ENCODE data around the gene RAD50.
A peak's percentile ranks its signal among the peaks of the same experiment; 100 is the strongest.
"Not testable (repeated sequence)": the region's sequence is repeated elsewhere in the genome, so short reads cannot be mapped to it uniquely, and the experiment has no call there.

RAD50 gene

DNA sequence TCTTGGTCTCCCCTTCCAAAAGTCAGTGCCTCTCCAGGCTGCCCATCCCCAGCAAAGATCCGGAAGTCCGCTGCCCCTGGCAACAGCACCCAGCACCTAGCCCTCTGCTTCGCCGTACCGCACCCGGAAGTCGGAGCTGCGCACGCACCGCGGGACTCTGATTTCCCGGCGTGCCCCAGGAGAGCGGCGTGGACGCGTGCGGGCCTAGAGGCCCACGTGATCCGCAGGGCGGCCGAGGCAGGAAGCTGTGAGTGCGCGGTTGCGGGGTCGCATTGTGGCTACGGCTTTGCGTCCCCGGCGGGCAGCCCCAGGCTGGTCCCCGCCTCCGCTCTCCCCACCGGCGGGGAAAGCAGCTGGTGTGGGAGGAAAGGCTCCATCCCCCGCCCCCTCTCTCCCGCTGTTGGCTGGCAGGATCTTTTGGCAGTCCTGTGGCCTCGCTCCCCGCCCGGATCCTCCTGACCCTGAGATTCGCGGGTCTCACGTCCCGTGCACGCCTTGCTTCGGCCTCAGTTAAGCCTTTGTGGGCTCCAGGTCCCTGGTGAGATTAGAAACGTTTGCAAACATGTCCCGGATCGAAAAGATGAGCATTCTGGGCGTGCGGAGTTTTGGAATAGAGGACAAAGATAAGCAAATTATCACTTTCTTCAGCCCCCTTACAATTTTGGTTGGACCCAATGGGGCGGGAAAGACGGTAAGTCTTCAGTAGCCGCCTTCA lies at the start of gene RAD50:
TSS of gene RAD50 (plus strand) at position 215 of the 715 bp plus-strand sequence. CDS start at position 563, 348 bp downstream.
- DNase-seq, result peak; percentile 97

DNA sequence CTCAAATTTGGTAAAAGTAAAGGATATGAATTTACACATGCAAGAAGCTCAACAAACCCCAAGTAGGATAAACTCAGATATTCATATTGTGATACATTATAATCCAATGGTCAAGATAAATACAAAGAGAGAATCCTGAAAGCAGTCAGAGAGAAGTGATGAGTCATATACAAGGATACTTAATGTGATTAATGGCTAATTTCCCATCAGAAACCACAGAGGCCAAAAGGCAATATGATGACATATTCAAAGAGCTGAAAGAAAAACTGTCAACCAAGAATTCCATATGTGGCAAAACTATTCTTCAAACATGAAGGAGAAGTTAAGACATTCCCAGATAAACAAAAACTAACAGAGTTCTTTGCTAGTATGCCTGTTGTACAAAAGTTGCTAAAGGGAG lies 46.7 kb upstream of the RAD50 start:
- DNase-seq, result no peak

DNA sequence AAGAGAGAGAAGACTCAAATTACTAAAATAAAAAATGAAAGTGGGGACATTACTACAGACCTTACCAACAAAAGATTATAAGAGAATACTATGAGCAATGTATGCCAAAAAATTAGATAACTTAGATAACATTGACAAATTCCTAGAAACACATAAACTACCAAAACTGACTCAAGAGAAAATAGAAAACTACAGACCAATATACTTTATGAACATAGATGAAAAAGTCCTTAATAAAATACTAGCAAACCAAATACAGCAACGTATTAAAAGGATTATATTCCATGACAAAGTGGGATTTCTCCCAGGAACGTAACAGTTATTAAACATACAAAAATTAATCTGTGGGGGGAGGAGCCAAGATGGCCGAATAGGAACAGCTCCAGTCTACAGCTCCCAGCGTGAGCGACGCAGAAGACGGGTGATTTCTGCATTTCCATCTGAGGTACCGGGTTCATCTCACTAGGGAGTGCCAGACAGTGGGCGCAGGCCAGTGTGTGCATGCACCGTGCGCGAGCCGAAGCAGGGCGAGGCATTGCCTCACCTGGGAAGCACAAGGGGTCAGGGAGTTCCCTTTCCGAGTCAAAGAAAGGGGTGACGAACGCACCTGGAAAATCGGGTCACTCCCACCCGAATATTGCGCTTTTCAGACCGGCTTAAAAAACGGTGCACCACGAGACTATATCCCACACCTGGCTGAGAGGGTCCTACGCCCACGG lies 43.0 kb upstream of the RAD50 start:
- not testable (repeated sequence) for DNase-seq

DNA sequence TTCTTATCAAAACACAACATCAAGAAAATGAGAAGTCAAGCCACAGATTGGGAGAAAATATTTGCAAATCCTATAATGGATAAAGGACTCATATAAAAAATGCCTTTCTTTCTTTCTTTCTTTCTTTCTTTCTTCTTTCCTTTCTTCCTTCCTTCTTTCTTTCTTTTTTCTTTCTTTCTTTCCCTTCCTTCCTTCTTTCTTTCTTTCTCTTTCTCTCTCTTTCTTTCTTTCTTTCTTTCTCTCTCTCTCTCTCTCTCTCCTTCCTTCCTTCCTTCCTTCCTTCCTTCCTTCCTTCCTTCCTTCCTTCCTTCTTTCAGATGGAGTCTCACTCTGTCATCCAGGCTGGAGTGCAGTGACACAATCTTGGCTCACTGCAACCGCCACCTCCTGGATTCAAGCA lies 34.7 kb upstream of the RAD50 start:
- DNase-seq, result not testable (repeated sequence)

DNA sequence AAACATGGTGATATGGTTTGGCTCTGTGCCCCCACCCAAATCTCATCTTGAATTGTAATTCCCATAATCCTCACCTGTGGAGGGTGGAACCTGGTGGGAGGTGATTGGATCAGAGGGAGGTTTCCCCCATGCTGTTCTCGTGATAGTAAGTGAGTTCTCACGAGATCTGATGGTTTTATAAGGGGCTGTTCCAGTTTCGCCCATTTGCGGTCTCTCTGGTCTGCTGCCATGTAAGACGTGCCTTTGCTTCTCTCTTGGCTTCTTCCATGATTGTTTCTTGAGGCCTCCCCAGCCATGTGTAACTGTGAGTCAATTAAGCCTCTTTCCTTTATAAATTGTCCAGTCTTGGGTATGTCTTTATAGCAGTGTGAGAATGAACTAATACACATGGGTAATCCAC lies 31.9 kb upstream of the RAD50 start:
- not testable (repeated sequence) for DNase-seq

DNA sequence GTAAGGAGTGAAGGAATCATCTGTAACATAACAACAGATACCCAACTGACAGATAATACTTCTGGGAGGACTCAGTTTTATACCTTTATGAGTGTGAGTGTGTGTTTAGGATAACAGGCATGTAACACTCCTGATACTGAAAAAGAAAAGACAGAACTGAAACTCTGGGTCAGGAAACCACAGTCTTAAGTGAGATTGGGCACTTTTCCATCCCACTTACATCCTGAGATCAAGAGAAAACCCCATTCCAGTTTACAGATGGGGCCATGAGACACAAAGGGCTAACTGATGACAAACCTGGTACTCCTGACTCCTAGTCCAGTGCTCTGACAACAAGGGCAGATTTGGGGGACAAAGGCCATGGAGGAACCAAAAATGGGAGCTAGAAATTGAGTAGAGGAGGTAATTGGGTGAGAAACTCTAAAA lies 31.5 kb upstream of the RAD50 start:
- peak; percentile 60 for DNase-seq

DNA sequence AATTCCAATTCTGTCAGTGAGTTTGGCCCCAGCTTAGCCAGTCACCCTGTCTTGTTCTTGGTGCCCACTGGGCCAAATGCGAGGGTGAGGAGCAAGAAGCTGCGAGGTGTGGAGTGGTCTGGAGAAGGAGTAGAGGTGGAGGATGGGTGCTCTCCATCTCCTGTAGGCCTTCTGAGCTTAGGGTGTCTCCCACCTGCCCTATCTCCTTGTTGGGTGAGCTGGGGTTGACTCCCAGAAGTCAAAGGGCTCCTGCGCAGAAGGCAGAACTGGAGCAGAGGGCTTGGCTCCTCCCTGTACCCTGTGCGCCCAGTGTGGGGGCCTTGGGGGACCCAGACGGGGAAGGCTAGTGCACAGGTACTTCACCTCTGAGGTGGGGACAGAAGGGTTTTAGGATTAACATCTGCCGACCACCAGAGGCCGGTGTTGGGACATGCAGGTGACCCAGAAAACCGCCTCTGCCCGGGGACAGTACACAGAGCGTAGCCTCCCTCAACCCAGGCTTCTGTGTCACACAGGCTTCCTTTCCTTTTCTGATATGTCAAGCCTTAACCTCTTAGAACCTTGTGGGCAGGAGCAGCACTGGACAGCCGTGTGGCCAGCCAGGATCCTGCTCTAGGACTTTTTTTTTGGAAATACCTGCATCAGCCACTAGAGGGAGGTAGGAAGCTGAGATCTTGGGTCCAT lies 30.3 kb upstream of the RAD50 start:
- peak; percentile 65 for DNase-seq

DNA sequence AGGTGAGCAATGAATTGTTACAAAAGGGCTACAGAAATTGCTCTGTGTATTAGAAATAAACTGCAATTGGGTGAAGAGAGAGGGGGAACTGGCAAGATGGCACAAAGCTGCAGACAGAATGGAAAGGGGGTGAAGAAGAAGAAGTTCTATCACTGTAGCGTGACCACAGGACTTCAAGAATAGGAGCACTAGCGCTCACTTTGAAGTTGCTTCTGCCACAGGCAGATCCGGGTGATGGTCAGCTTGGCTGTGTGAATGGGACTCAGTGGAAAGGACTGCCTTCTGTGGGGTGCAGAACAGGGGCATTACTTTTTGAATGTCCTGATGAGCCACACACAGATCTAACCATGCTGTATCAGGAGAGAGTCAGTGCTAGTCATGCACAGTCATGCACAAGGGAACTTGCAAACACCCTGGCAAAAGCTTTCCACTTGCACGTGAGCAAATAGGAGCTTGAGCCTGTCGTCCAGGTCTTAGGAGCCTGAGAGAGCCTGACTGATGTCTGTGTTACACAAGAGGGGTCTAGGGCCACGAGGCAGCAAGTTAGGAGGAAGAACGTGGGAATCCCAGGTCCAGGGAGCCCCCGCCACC lies 29.7 kb upstream of the RAD50 start:
- DNase-seq, result no peak

DNA sequence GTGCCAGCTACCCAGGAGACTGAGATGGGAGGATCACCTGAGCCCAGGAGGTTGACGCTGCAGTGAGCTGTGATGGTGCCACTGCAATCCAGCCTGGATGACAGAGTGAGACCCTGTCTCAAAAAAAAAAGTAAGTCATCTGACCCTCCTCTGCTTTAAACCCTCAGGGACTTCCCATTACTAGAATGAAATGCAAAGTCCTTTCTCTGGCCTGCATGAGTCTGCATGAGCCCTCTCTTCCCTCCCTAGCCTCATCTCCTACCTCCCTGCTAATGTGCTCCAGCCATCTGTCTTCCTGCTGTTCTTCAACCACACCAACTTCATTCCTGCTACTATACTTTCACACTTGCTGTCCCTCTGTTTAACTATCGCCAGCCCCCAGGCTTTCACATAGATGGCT lies 28.8 kb upstream of the RAD50 start:
- DNase-seq, result no peak

DNA sequence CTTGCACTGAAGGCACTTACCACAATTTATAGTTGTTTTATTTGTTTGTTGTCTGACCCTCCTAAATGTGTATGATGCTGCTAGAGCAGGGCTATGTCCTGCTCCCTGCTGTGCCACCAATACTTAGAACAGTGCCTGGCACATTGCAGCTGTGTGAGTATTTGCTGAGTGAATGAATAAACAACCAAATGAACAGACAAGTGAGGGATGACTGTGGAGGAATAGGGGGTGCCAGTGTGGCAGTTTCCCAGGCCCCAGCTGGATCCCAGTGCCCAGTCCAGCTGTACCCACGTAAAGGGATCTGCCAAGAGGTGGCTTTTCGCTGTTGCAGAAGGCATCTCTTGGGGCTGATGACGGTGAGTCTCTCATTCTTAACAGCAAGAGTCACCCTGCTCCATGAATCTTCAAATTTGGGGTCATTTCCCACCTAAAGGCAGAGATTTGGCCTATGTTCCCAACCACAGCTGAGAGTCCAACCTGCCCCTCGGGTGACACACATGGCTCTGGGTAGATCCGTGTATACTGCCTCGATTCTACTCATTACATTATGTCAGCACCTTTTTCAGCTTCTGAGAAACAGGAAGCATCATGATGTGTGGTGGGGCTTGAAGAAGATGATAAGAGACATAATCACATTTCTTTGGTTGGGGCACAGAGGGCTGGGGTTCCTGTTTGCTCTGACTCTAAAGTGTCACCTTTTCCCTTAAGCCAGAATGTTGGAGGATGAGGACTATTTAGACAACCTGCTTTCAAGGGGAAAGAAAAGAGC lies 27.7 kb upstream of the RAD50 start:
- DNase-seq, result peak; percentile 49

DNA sequence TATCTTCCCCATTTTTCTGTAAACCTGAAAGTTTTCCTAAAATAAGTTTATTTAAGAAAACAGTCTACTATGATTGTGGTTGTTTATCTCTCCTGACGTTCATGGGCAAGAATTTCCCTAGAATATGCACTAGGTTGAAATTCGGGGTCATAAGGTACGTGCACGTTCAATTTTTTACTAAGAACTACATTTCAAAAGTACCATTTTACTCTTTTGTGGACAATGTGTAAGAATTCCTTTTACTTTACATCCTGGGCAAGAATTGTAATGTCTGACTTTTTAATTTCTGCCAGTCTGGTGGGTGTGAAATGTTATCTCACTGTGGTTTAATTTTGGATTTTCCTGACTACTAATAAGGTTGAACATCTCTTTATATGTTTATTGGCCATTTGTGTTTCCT lies 25.8 kb upstream of the RAD50 start:
- peak; percentile 30 for DNase-seq

DNA sequence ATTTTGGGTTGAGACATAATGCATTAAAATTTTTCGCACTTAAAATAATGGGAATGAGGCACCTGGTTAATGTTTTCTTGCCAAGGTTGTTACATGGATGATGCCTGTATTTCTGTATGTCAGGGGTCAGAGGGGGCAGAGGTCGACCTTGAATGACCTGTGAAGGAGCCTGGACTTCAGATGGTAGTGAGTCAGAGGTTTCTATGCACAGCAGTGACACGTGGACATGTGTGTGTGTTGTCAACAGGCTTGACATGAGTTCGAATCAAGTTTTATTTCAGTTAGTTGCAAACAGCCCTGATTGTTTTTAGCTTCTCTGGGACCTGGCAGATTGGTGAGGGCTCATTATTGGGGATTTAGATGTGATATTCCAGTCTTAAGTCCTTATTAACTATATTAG lies 17.1 kb upstream of the RAD50 start:
- DNase-seq, result no peak

DNA sequence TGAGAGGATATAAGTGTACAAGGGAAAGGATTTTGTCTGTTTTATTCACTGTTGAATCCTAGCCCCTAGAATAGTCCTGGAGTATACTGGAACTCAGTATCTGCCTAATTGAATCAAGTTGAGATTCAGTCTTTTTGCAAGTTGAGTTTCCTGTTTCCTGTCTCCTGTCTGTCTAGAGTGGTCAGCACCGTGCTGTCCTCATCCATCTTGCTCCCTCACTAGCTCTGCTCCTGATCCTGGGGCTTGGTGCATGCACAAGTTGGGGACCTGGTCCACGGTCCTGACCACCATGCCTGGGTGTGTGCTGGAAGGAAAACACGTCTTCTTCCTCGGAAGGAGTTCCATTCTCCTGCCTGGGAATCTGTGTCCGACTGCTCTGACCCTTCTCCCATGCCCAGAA lies 16.6 kb upstream of the RAD50 start:
- no peak for DNase-seq

DNA sequence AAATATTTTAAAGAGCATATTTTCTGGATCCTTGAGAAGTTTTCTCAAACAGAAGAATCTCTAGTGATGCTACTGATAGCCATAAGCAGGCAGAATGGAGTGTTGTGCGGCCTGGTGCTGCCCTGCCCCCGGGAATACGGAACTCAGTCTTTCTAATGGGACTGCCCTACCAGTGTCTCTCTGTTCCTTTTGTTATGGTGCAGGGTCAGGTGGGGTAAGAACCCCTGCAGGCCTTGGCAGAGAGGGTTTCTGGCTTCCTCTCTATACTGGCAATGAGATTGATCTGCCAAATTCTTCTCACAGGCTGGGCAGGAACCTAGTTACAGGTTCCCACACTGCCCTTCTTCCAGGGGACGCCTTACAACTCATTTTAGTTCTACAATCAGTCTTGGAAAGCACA lies 16.0 kb upstream of the RAD50 start:
- no peak for DNase-seq

DNA sequence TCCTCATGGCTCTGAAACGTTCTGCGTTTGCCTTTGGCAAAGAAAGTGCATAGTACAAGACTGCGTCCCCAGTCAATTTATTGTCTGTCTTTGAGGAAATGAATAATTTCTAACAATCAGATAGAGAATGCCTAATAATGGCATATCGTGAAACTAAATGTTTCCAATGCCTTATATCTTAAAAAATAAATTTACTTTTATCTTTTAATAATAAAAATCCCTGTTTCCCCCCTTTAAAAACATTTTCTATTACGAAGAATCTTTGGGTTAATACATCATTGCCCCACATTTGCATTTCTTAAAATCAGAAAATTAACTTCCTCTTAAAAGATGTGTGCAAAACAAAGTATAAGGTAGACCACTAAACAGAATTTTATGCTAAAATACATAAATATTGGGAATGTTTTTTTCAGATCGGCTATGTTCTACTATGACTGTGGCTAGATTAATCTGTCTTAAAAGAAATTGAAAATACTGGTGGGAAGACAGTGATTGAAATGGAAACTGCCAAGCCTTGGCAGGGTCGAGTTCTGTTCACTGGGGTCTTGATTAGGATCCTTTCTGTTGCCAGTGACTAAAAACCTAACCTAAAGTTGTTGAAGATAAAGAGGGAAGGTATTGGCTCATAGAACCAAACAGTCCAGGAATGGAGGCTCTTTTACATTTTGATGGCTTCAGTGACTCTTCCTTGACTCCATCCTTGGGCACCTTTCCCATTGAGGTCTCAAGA lies 13.1 kb upstream of the RAD50 start, which contains the start of gene IL5:
TSS of gene IL5 (minus strand) at position 51 of the 730 bp plus-strand sequence. CDS start at position 7, 44 bp downstream.
- no peak for DNase-seq

DNA sequence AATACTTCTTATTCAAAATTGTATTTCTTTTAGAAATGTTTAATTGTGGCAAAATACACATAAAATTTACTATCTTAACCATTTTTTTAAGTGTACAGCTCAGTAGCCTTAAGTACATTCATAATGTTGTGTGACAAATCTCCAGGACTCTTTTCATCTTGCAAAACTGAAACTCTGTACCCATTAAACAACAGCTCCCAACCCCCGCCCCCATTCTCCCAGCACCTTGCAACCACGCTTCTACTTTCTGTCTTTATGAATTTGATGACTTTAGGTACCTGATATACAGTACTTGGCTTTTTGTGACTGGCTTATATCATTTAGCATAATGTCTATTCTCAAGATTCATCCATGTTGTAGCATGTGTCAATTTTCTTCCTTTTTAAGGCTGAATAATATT lies 10.7 kb upstream of the RAD50 start:
- peak; percentile 59 for DNase-seq

DNA sequence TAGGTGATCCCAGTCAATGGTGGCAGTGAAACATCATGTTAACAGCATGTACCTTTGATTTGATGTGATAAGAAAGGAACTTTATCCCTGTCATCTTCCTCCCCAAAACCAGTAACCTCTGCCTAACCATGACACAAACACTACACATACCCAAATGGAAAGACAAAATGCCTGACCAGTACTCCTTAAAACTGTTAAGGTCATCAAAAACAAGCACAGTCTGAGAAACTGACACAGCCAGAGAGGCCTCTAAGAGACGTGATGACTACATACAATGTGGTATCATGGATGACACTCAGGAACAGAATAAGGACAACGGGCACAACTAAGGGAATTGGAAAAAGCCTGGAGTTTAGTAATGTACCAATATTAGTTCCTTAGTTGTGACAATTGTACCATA lies 9.5 kb upstream of the RAD50 start:
- DNase-seq, result no peak

DNA sequence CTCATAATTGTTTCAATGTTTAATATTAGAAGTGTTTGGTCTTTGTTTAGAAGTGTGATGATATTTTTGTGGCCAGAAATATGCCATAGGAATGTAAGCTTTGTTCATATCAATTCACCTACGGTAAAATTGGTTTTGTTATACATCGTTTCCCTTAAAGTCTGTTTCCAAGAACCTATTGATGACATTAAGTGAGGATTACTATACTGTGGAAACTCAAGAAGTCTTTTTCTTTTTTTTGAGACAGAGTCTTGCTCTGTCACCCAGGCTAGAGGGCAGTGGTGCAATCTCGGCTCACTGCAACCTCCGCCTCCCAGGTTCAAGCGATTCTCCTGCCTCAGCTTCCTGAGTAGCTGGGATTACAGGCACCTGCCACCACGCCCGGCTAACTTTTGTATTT lies 7.9 kb upstream of the RAD50 start:
- not testable (repeated sequence) for DNase-seq

DNA sequence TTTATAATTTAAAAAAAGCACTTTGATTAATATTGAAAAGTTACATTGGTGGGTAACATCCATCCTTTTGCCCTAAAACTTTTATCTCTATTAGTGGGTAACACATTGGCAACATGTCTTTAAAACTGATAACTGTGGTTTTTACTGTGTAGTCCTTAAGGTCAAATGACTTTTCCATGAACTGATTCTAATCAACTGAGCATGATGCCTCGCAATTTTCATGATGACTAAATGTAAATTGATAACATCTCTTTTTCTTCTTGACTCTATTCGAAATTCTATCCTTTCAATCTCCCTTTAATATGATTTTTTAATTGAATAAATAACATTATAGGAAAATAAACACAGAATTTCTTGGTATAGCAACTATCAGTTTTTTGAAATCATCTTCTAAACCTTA lies 7.2 kb upstream of the RAD50 start:
- no peak for DNase-seq

DNA sequence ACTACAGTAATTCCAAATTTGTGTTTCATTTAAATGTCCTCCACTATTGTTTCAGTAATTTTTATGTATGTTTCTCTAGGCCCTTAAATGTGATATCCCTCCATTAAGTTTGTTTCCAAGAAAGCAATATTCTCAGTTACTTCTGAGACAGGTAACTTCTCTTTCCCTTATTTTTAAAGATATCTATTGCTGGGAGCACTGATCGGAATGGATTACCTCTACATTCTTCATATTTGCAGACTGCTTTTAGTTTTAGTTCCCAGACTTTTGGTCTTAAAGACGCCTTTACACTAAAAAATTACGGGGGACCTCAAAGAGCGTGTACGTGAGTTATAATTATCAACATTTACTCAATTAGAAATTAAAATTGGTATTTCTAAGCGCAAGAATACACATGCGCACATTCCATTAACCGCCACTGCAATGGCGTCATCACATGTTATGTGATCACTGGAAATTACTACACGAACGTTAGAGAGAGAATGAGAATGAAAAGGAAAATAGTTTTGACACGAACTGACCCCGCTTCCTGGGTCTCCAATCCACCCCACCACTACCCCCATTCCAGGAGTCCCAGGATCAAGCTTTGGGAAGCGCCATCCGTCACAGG lies 519 bp upstream of the RAD50 start:
- no peak for DNase-seq

DNA sequence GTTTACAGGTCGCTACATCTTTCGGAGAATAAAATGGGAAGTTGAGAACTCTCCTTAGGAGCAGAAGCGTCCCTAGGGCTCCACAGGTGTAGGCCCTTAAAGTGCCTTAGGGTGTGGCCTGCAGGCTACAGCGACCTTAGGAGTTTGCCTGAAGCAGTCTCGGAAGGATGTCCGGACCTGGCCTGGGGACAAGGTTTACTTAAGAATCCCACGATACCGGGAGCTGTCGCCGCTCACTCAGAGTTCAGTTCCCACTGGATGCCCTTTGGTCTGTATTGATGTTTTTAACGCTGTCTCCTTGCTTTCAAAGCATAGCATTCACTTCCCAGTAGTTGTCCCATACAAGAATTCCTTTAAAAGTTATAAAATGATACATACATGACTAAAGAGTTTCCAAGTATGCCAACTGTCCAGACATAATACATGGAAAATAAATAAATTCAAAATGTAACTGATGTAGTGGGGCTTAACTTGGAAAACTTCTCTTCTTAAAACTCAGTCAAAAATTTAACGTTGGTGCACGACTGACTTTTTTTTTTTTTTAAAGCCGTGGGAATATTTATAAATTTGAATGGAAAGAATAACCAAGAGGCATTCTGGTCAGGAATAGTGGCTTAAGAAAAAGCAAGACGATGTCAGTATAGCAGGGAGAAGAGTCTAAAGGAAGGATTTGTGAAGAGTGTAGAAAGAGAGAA lies 848 bp downstream of the RAD50 start:
- DNase-seq, result peak; percentile 59
